ENCODE measurements around the gene MAP1LC3B.

Gene MAP1LC3B

DNA sequence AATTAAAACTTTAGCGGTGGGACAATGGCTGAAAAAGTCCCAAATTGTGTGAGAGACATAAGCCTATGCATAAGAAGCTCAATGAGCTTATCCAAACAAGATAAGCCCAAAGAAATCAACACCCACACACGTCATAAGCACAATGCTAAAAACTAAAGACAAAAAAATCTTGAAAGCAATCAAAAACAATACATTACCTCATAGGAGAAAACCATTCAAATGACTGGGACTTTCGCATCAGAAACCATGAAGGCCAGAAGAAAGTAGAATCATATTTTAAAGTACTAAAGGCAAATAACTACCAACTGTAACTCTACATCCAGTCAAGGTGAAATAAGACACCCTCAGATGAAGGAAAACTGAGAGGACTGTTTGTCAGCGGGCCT, 50.4 kb downstream of the MAP1LC3B start:
- no peak overlapping the region for H3K9ac ChIP-seq (ENCODE audit: low read length)
- no peaks in the 10 kb centered on the region for H4K20me1 ChIP-seq (ENCODE audit: low read depth, low read length)
- H3K9me2 ChIP-seq (replicated peaks; ENCODE audit: insufficient read depth, low read length): no peaks in the 10 kb centered on the region
- no peak overlapping the region for H3K4me2 ChIP-seq (ENCODE audit: low read depth, low read length, poor library complexity, severe bottlenecking)
- no peaks in the 10 kb centered on the region for H3K9me3 ChIP-seq (ENCODE audit: insufficient read depth, low read length)
- H3K27me3 ChIP-seq (ENCODE audit: low read length): no peaks in the 10 kb centered on the region
- H3K27ac ChIP-seq (ENCODE audit: low read depth, low read length): no peak overlapping the region
- no peak overlapping the region for H2AFZ ChIP-seq (ENCODE audit: low read depth, low read length, severe bottlenecking)
- no peak for TF ChIP-seq EZH2phosphoT487 (conservative IDR thresholded peaks at IDR 0.05; ENCODE audit: low read length)
- TF ChIP-seq, protein P1, sequence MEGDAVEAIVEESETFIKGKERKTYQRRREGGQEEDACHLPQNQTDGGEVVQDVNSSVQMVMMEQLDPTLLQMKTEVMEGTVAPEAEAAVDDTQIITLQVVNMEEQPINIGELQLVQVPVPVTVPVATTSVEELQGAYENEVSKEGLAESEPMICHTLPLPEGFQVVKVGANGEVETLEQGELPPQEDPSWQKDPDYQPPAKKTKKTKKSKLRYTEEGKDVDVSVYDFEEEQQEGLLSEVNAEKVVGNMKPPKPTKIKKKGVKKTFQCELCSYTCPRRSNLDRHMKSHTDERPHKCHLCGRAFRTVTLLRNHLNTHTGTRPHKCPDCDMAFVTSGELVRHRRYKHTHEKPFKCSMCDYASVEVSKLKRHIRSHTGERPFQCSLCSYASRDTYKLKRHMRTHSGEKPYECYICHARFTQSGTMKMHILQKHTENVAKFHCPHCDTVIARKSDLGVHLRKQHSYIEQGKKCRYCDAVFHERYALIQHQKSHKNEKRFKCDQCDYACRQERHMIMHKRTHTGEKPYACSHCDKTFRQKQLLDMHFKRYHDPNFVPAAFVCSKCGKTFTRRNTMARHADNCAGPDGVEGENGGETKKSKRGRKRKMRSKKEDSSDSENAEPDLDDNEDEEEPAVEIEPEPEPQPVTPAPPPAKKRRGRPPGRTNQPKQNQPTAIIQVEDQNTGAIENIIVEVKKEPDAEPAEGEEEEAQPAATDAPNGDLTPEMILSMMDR (IDR thresholded peaks at IDR 0.05; ENCODE audit: insufficient read depth, low read length, poor library complexity, severe bottlenecking): no peak
- H3K4me3 ChIP-seq (ENCODE audit: insufficient read depth, low read length, poor library complexity, severe bottlenecking): no peak overlapping the region
- no peaks in the 10 kb centered on the region for H3F3A ChIP-seq (ENCODE audit: insufficient read depth)
- H3K36me3 ChIP-seq (ENCODE audit: low read length): no peaks in the 10 kb centered on the region
- H3K79me2 ChIP-seq (ENCODE audit: insufficient read depth, low read length): no peaks in the 10 kb centered on the region

DNA sequence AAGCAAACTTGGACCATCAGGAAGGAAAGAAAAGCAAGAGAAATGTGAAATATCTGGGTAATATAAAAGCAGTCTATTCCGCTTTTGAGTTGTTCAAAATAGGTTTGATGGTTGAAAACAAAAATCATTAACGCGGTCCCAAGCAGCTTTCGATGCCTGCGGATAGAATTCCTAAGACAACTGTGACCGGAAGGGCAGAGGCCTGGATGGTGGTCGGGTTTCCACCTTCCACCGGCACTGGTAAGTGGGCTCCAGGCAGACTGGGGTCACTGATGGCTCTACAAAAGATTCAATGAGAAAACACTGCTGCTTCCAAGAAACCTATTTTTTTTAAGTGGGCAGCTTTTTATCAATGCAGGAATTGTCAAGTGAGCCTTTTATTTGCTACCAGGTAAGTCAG, 50.9 kb downstream of the MAP1LC3B start:
- no peaks in the 10 kb centered on the region for H3K36me3 ChIP-seq (ENCODE audit: low read length)
- H3K79me2 ChIP-seq (ENCODE audit: insufficient read depth, low read length): no peaks in the 10 kb centered on the region
- TF ChIP-seq, protein P1 (IDR thresholded peaks at IDR 0.05; ENCODE audit: insufficient read depth, low read length, poor library complexity, severe bottlenecking): no peak
- TF ChIP-seq EZH2phosphoT487 (conservative IDR thresholded peaks at IDR 0.05; ENCODE audit: low read length): no peak

DNA sequence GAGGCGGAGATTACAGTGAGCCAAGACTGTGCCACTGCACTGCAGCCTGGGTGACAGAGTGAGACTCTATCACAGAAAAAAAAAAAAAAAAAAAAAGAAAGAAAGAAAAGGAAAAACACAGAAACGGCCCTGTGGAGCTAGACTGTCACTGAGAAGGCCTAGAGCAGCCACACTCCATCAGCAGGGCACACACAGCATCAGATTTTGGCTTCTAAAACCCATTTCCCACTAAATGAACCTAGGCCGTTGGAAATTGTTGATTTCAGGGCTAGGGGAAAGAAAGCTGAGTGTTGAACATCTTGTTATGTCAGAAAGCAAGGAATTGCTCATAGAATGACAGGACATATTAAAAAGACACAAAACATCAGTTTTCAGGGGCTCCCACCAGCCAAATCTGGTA, 51.8 kb downstream of the MAP1LC3B start:
- H3K27ac ChIP-seq (ENCODE audit: low read depth, low read length): no peak overlapping the region
- H3K36me3 ChIP-seq (ENCODE audit: low read length): no peaks in the 10 kb centered on the region
- no peaks in the 10 kb centered on the region for H3F3A ChIP-seq (ENCODE audit: insufficient read depth)
- no peaks in the 10 kb centered on the region for H4K20me1 ChIP-seq (ENCODE audit: low read depth, low read length)
- H3K9me3 ChIP-seq (ENCODE audit: insufficient read depth, low read length): no peaks in the 10 kb centered on the region
- H3K9me2 ChIP-seq (replicated peaks; ENCODE audit: insufficient read depth, low read length): no peaks in the 10 kb centered on the region
- H3K4me2 ChIP-seq (ENCODE audit: low read depth, low read length, poor library complexity, severe bottlenecking): no peak overlapping the region
- TF ChIP-seq, protein P1 (IDR thresholded peaks at IDR 0.05; ENCODE audit: insufficient read depth, low read length, poor library complexity, severe bottlenecking): no peak
- TF ChIP-seq EZH2phosphoT487 (conservative IDR thresholded peaks at IDR 0.05; ENCODE audit: low read length): no peak
- H3K79me2 ChIP-seq (ENCODE audit: insufficient read depth, low read length): no peaks in the 10 kb centered on the region
- H3K4me3 ChIP-seq (ENCODE audit: insufficient read depth, low read length, poor library complexity, severe bottlenecking): no peak overlapping the region
- no peak overlapping the region for H3K9ac ChIP-seq (ENCODE audit: low read length)
- no peak overlapping the region for H2AFZ ChIP-seq (ENCODE audit: low read depth, low read length, severe bottlenecking)
- no peaks in the 10 kb centered on the region for H3K27me3 ChIP-seq (ENCODE audit: low read length)

More for the DNA sequence above, 50.9 kb downstream of the MAP1LC3B start:
- Histone ChIP-seq H3K9me3 (ENCODE audit: insufficient read depth, low read length) (no peaks in the 10 kb centered on the region), H3K4me2 (ENCODE audit: low read depth, low read length, poor library complexity, severe bottlenecking) (no peak overlapping the region), H3K4me3 (ENCODE audit: insufficient read depth, low read length, poor library complexity, severe bottlenecking) (no peak overlapping the region), H3K27me3 (ENCODE audit: low read length) (no peaks in the 10 kb centered on the region), H3F3A (ENCODE audit: insufficient read depth) (no peaks in the 10 kb centered on the region), H3K27ac (ENCODE audit: low read depth, low read length) (no peak overlapping the region), H3K9me2 (replicated peaks; ENCODE audit: insufficient read depth, low read length) (no peaks in the 10 kb centered on the region), H4K20me1 (ENCODE audit: low read depth, low read length) (no peaks in the 10 kb centered on the region), H3K9ac (ENCODE audit: low read length) (no peak overlapping the region), H2AFZ (ENCODE audit: low read depth, low read length, severe bottlenecking) (no peak overlapping the region)
